HFF-Myc (cell line): Measurements from ENCODE around the gene SPRED1.

Experiments used
- DNase-seq: peaks from one replicate; pipeline ENCODE4 v3.0.0-alpha.2; 2011; ENCODE audit warnings: low read depth; ENCODE audit errors: extremely low read depth
- H3K4me3 ChIP-seq: replicated peaks from 2 replicates; pipeline ENCODE4 v1.5.1; 2011; ENCODE audit warnings: low read depth, mild to moderate bottlenecking, control low read depth, low read length
- TF ChIP-seq, protein P1 (sequence below): IDR thresholded peaks from 2 replicates; pipeline ENCODE4 v1.5.1; 2012; ENCODE audit warnings: mild to moderate bottlenecking, low read depth, low read length, control low read depth; ENCODE audit errors: missing control alignments

The SPRED1 gene

DNA sequence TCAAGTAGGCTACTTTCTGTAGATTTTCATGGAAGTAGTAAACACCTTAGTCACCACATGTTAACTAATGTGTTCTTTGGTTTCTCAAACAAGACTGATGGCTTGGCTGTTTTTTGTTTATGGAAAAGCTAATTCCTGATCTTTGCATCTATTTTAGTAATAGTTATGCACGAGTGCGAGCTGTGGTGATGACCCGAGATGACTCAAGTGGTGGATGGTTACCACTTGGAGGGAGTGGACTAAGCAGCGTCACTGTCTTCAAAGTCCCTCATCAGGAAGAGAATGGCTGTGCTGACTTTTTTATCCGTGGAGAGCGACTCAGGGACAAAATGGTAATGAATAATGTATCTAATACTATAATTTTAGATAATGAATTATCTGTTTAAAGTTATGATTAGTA lies 46.6 kb downstream of the SPRED1 start:
- TF ChIP-seq, protein P1, sequence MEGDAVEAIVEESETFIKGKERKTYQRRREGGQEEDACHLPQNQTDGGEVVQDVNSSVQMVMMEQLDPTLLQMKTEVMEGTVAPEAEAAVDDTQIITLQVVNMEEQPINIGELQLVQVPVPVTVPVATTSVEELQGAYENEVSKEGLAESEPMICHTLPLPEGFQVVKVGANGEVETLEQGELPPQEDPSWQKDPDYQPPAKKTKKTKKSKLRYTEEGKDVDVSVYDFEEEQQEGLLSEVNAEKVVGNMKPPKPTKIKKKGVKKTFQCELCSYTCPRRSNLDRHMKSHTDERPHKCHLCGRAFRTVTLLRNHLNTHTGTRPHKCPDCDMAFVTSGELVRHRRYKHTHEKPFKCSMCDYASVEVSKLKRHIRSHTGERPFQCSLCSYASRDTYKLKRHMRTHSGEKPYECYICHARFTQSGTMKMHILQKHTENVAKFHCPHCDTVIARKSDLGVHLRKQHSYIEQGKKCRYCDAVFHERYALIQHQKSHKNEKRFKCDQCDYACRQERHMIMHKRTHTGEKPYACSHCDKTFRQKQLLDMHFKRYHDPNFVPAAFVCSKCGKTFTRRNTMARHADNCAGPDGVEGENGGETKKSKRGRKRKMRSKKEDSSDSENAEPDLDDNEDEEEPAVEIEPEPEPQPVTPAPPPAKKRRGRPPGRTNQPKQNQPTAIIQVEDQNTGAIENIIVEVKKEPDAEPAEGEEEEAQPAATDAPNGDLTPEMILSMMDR, result no peak
- no peak overlapping the region for H3K4me3 ChIP-seq
- peak; percentile 19 for DNase-seq

DNA sequence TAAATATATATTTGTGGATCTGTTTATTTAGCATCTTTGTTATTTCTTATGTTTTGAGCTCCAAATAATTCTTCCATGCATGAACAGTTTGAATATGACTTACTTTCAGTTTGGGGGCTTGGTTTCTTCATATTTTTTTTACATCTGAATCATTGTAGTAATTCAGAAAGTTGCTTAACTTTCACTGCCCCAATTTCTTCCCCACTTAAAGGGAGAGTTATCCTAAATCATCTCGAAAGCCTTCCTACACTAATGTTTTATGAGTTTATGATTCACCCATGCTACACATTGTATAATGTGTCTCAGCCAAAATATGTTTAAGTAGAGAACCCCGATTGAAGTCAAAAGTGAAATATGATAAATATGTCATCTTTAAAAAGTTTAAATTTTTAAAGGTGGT lies 47.8 kb downstream of the SPRED1 start:
- no peak for DNase-seq
- TF ChIP-seq, protein P1, result no peak

DNA sequence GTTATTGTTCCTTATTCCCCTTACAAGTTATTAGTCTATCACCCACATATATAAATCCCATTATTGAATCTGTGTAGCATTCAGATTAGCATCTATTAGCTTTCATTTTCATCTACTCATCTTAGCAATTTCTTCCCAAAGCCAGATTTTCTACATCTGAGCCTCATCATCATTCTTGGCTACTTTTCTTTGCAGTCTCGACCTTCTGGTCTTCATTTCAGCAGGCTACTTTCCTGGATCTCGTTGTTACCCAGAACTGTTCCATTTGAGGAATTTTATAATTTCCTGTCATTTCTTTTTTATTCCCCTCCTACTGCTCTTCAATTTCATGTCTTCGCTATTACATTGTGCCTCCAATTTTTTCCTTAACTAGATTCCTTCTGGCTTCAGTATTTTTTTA lies 51.8 kb downstream of the SPRED1 start:
- no peak for DNase-seq
- H3K4me3 ChIP-seq, result no peak overlapping the region
- TF ChIP-seq, protein P1, result no peak

More for the DNA sequence above, 47.8 kb downstream of the SPRED1 start:
- no peak overlapping the region for H3K4me3 ChIP-seq

DNA sequence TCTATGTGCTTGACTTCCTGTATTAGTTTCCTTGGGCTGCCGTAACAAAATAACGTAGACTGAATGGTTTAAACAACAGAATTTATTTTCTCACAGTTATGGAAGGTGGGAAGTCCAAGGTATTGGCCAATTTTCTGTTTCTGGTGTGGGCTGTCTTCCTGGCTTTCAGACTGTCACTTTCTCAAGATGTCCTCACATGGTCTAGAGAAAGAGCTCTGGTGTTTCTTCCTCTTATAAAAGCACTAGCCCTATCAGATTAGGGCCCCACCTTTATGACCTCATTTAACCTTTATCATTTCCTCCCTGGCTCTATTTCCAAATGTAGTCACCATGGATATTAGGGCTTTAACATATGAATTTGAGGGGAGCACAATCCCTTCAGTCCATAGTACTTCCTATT lies 54.6 kb downstream of the SPRED1 start:
- TF ChIP-seq, protein P1, result no peak
- DNase-seq, result no peak
- H3K4me3 ChIP-seq, result no peak overlapping the region

DNA sequence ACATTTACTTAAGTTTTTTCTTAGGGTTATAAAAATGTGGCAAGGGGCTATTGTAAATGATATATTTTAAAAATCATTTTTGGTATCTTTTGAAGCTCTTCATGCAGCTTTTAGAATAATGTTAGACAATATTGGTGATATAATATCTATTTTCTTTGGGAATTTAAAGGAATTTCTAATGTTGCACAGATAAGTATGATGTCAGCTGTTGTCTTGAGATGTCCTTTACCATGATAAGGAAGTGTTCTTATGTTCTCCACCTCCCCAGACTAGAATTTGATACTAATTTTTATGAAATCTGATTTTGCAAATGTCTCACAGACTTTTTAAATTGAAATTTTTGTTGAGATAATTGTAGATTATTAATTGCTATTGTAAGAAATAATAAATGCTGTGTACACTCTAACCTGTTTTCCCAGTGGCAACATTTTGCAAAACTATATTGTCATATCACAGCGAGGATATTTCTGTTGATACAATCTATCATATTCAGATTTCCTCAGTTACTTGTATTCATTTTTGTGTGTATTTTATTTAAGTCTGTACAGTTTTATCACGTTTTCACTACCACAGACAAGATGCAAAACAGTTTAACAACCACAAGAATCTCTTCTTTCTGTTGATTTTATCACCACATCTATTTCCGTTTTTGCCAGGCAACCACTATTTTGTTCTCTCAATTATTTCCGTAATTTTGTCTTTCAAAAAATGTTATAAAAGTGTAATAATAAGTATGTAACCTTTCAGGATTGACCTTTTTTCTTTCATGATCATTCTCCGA lies 55.4 kb downstream of the SPRED1 start:
- DNase-seq, result no peak
- H3K4me3 ChIP-seq, result no peak overlapping the region
- TF ChIP-seq, protein P1, result no peak

DNA sequence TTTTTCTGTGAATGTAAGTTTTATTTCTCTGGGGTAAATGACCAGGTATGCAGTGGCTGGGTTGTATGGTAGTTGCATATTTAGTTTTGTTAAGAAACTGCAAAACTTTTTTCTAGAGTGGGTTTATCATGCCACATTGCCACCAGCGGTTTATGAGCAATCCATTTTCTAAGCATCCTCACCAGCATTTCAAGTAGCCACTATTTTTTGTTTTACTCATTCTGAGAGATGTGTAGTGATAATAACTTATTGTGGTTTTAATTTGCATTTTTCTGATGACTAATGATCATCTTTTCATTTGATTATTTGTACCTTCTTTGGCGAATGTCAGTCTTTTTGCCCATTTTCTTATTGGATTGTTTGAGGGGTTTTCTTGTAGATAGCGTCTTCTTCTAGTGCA lies 56.2 kb downstream of the SPRED1 start:
- TF ChIP-seq, protein P1, result no peak
- DNase-seq, result no peak
- no peak overlapping the region for H3K4me3 ChIP-seq

DNA sequence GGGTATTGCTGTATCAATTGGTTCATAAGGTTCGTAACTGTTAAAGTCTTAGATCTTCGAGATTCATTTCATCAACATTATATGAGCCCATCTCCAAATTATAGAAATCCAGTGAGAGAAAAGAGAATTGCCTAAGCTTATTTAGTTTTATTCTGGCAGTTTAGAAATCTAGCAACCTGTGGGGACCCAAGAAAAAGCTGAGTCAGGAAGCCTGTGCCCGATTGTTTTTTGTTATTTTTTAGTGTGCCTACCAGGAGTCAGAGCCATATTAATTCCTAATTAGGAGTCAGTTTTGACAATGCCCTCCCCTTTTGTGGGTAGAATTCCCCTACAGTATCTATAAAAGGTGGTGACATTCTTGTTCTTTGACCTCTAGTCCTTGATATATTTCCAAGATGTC lies 59.6 kb downstream of the SPRED1 start:
- TF ChIP-seq, protein P1, result no peak
- H3K4me3 ChIP-seq, result no peak overlapping the region
- no peak for DNase-seq
